K562 (cell line): Measurements from ENCODE around the gene SLC36A1. TPM values are rescaled to one million over a fixed set of nuclear protein-coding genes. Genes with fewer than 3 reads are reported as not detected.

Experiments used
- ATAC-seq: fragments of 200-7000 bp; cut with Tn5 transposase; 3 replicates; pipeline ENCODE4 v1.9.1; 2020; ENCODE audit warnings: moderate library complexity
- BruUV-seq: library from RNA; stranded (reverse); fragments of 400-500 nt; replicated peaks from 2 replicates; lab custom pipeline; 2021; lab: Mats Ljungman, UMichigan
- CTCF ChIA-PET: fragments of 300-600 bp; formaldehyde crosslinking; extraction: SDS; loops from one replicate; lab custom pipeline; 2021; ENCODE audit warnings: low intra/inter-chr PET ratio; lab: Yijun Ruan, JAX
- POLR2A ChIA-PET: fragments of 300-600, 350-650 bp; sonication (Branson Sonifier 250); formaldehyde crosslinking; extraction: SDS; loops from one replicate; lab custom pipeline; 2021; ENCODE audit warnings: antibody characterized with exemption, inconsistent platforms; lab: Yijun Ruan, JAX
- DNase-seq, 4 experiments: peaks; one replicate each; pipeline versions ENCODE4 v3.0.0 to v3.0.0-alpha.2; 2011 to 2018; ENCODE audit warnings: low spot score in 3 of 4, mixed read lengths in 3 of 4; ENCODE audit errors: extremely low read depth in 1 of 4
- FAIRE-seq: peaks from 2 replicates; lab custom pipeline; 2011; peaks lifted over from hg19 to GRCh38; lab: Jason Lieb, UNC
- H2AFZ ChIP-seq: 2 replicates; pipeline ENCODE4 v1.6.0; 2011; ENCODE audit warnings: low read depth, low read length, control low read depth, inconsistent platforms
- H3K27ac ChIP-seq: fragments of 200-600 bp; 3 replicates; pipeline ENCODE4 v1.8.0; 2011; ENCODE audit warnings: low read depth, mild to moderate bottlenecking, control low read depth, inconsistent platforms, low read length, moderate library complexity, mixed read lengths; ENCODE audit errors: extremely low read depth
- H3K27me3 ChIP-seq, 2 experiments: fragments of 300-600 bp in 1 of 2; 2 replicates in 1 of 2; 3 replicates in 1 of 2; pipeline versions ENCODE4 v1.6.0 to v1.8.0; 2011; ENCODE audit warnings: inconsistent platforms in 2 of 2, low read length in 2 of 2, mild to moderate bottlenecking in 1 of 2, mixed read lengths in 1 of 2, moderate library complexity in 1 of 2; ENCODE audit not compliant: control insufficient read depth in 2 of 2, insufficient read depth in 2 of 2
- H3K36me3 ChIP-seq: fragments of 300-600 bp; 3 replicates; pipeline ENCODE4 v1.8.0; 2011; ENCODE audit warnings: mild to moderate bottlenecking, low read length, inconsistent platforms; ENCODE audit not compliant: control insufficient read depth, insufficient read depth
- H3K4me1 ChIP-seq, 2 experiments: fragments of 200-600 bp in 1 of 2; replicated peaks in 1 of 2; 2 replicates in 1 of 2; 3 replicates in 1 of 2; pipeline versions ENCODE4 v1.5.1 to v1.8.0; 2011; ENCODE audit warnings: inconsistent platforms in 2 of 2, low read length in 2 of 2, mild to moderate bottlenecking in 1 of 2, mixed read lengths in 1 of 2, moderate library complexity in 1 of 2; ENCODE audit not compliant: control insufficient read depth in 2 of 2, insufficient read depth in 2 of 2
- H3K4me2 ChIP-seq: 2 replicates; pipeline ENCODE4 v1.6.1; 2011; ENCODE audit warnings: low read length, control low read depth, inconsistent platforms, mixed read lengths; ENCODE audit not compliant: insufficient read depth
- H3K4me3 ChIP-seq: fragments of 200-600 bp; sonication (generic), shearing (Covaris generic); 2 replicates; pipeline ENCODE4 v1.5.1; 2016; ENCODE audit warnings: control low read depth, inconsistent platforms
- H3K79me2 ChIP-seq: fragments of 200-600 bp; 3 replicates; pipeline ENCODE4 v1.8.0; 2011; ENCODE audit warnings: low read length, inconsistent platforms; ENCODE audit not compliant: control insufficient read depth, insufficient read depth
- H3K9ac ChIP-seq, 2 experiments: 2 replicates each; pipeline versions ENCODE4 v1.6.0 to v1.6.1; 2011; ENCODE audit warnings: low read depth in 2 of 2, low read length in 2 of 2, control low read depth in 1 of 2, inconsistent platforms in 1 of 2, mild to moderate bottlenecking in 1 of 2, mixed read lengths in 1 of 2; ENCODE audit not compliant: insufficient read depth in 1 of 2
- H3K9me1 ChIP-seq: one replicate; pipeline ENCODE4 v1.6.0; 2011; ENCODE audit warnings: inconsistent platforms, mild to moderate bottlenecking, low read length, moderate library complexity; ENCODE audit not compliant: control insufficient read depth, insufficient read depth
- H3K9me3 ChIP-seq: replicated peaks from 2 replicates; pipeline ENCODE4 v1.5.1; 2011; ENCODE audit warnings: low read depth, low read length, inconsistent platforms; ENCODE audit not compliant: control insufficient read depth, insufficient read depth
- H4K20me1 ChIP-seq: replicated peaks from 2 replicates; pipeline ENCODE4 v1.6.1; 2011; ENCODE audit warnings: low read length, inconsistent platforms, mixed read lengths; ENCODE audit not compliant: control insufficient read depth, insufficient read depth
- COPS2 ChIP-seq: fragments of 450-650 bp; conservative IDR thresholded peaks from 2 replicates; pipeline ENCODE4 v1.6.1; 2016; ENCODE audit warnings: mild to moderate bottlenecking, moderate library complexity
- FOXA1 ChIP-seq: fragments of 450-650 bp; IDR thresholded peaks from 2 replicates; pipeline ENCODE4 v1.6.1; 2016; ENCODE audit warnings: mild to moderate bottlenecking, borderline replicate concordance
- FOXA3 ChIP-seq, 2 experiments: fragments of 450-650 bp in 1 of 2; sonication (generic) in 1 of 2; formaldehyde crosslinking; IDR thresholded peaks in 1 of 2; conservative IDR thresholded peaks in 1 of 2; 2 replicates each; pipeline versions ENCODE4 v1.4.0 to v1.8.0; 2020 to 2022; ENCODE audit warnings: mild to moderate bottlenecking in 2 of 2, missing genetic modification reagents in 1 of 2
- FOXJ3 ChIP-seq: sonication (generic); formaldehyde crosslinking; IDR thresholded peaks from 2 replicates; pipeline ENCODE4 v1.4.0; 2020; ENCODE audit warnings: mild to moderate bottlenecking, missing genetic modification reagents
- MAX ChIP-seq: sonication (generic); formaldehyde crosslinking; IDR thresholded peaks from 2 replicates; pipeline ENCODE4 v1.9.0; 2022; ENCODE audit warnings: mild to moderate bottlenecking, missing genetic modification reagents
- NRF1 ChIP-seq, 2 experiments: fragments of 450-650 bp; IDR thresholded peaks in 1 of 2; conservative IDR thresholded peaks in 1 of 2; 2 replicates each; pipeline ENCODE4 v1.6.1; 2014; ENCODE audit warnings: mild to moderate bottlenecking in 2 of 2
- PYGO2 ChIP-seq: fragments of 450-650 bp; IDR thresholded peaks from 2 replicates; pipeline ENCODE4 v1.6.1; 2016; ENCODE audit warnings: mild to moderate bottlenecking, missing genetic modification characterization, moderate library complexity, missing compliant biosample characterization
- TAL1 ChIP-seq: fragments of 450-650 bp; IDR thresholded peaks from 2 replicates; pipeline ENCODE4 v1.6.1; 2016; ENCODE audit warnings: mild to moderate bottlenecking
- TOE1 ChIP-seq, 2 experiments: fragments of 450-650 bp in 1 of 2; sonication (generic) in 1 of 2; formaldehyde crosslinking in 1 of 2; IDR thresholded peaks; 2 replicates each; pipeline versions ENCODE4 v1.7.1 to v1.8.0; 2016 to 2022; ENCODE audit warnings: borderline replicate concordance in 2 of 2, mild to moderate bottlenecking in 2 of 2, antibody characterized with exemption in 1 of 2, inconsistent platforms in 1 of 2, low read depth in 1 of 2, missing genetic modification reagents in 1 of 2, moderate library complexity in 1 of 2
- ZKSCAN3 ChIP-seq: fragments of 250-450 bp; sonication (Bioruptor Pico); IDR thresholded peaks from 2 replicates; pipeline ENCODE4 v1.4.0; 2020
- ZNF140 ChIP-seq: fragments of 250-450 bp; sonication (Bioruptor Pico); IDR thresholded peaks from 2 replicates; pipeline ENCODE4 v1.8.0; 2021; ENCODE audit warnings: moderate library complexity, mild to moderate bottlenecking, inconsistent platforms
- ZNF589 ChIP-seq: fragments of 200-800 bp; sonication (Bioruptor generic); IDR thresholded peaks from 2 replicates; pipeline ENCODE4 v1.6.1; 2016; ENCODE audit warnings: low read depth, missing genetic modification characterization, missing compliant biosample characterization
- WGBS: fragments of 100-300 bp; shearing (Covaris generic); methylation state at CpG from one replicate; pipeline ENCODE4 v1.1.6; 2016; ENCODE audit warnings: low coverage, mixed read lengths; ENCODE audit not compliant: insufficient coverage; ENCODE audit errors: missing lambda C conversion rate; 5-methylcytosine and 5-hydroxymethylcytosine counted together
- in situ Hi-C: fragments of 300-500 bp; cut with MboI; formaldehyde crosslinking; loops from 4 replicates; pipeline ENCODE4 v1.15.0; 2018; ENCODE audit warnings: inconsistent platforms, mixed read lengths
- intact Hi-C: fragments of 100-400 bp; cut with micrococcal nuclease; formaldehyde crosslinking; loops from 2 replicates; pipeline ENCODE4 v1.14.2; 2022
- polyA plus RNA-seq, 8 experiments: library from polyadenylated mRNA; depleted of rRNA in 4 of 8; stranded (reverse) in 5 of 8; unstranded in 3 of 8; fragments of >200 nt; fragmentation: Nextera tagmentation in 2 of 8; fragmentation: Illumina TruSeq in 1 of 8; extraction: Ambion mirVana in 2 of 8; extraction: Trizol in 1 of 8; gene quantifications; 2 replicates each; pipeline versions ENCODE4 v1.2.1 to v1.2.3, GENCODE V29; 2011 to 2014; ENCODE audit warnings: inconsistent platforms in 1 of 8, missing spikeins in 1 of 8
- total RNA-seq, 7 experiments: library from RNA; depleted of rRNA in 6 of 7; stranded (reverse); fragments of >200 nt in 6 of 7; fragmentation: Illumina TruSeq in 2 of 7; extraction: Trizol in 2 of 7; gene quantifications; 2 replicates each; pipeline versions ENCODE4 v1.2.1 to v1.2.3, GENCODE V29; 2011 to 2021; ENCODE audit warnings: low replicate concordance in 1 of 7
- TF ChIP-seq, protein P1 (sequence below): fragments of 250-450 bp; sonication (Bioruptor Pico); IDR thresholded peaks from 2 replicates; pipeline ENCODE4 v1.5.0; 2021
- TF ChIP-seq, protein P2 (sequence below): fragments of 250-450 bp; sonication (Bioruptor Pico); IDR thresholded peaks from 2 replicates; pipeline ENCODE4 v1.5.0; 2020; ENCODE audit warnings: mild to moderate bottlenecking
- TF ChIP-seq, protein P3 (sequence below): fragments of 450-650 bp; IDR thresholded peaks from 2 replicates; pipeline ENCODE4 v1.6.1; 2014; ENCODE audit warnings: low read depth, mild to moderate bottlenecking, moderate library complexity, borderline replicate concordance
- TF ChIP-seq, protein P4 (sequence below): sonication (generic); formaldehyde crosslinking; IDR thresholded peaks from 2 replicates; pipeline ENCODE4 v1.8.0; 2022; ENCODE audit warnings: mild to moderate bottlenecking, missing genetic modification reagents

SLC36A1 gene
- total and polyA plus RNA-seq, 9 of the 15 experiments (the other 6 are each of a cell fraction or from before 2014, with no cell fraction given): 1.6 to 8.4 (median 4.6) TPM

- no peaks in the 10 kb centered on the region for H3K9me3 ChIP-seq
- no peak for FAIRE-seq
- no peak overlapping the region for H2AFZ ChIP-seq
- H3K4me3 ChIP-seq: no peak overlapping the region
- H3K79me2 ChIP-seq: no peaks in the 10 kb centered on the region
- H3K4me2 ChIP-seq: no peak overlapping the region
- WGBS: 19% methylated on average over 3 of the region's 3 CpGs
- no peaks in the 10 kb centered on the region for H3K36me3 ChIP-seq
- BruUV-seq: no TSS peak
- H3K4me1 ChIP-seq: no peaks in the 10 kb centered on the region
- peak; percentile 29; the same call in 1 of the 3 replicates for ATAC-seq
- no peak for DNase-seq
- intact Hi-C loops: no loop called here
- in situ Hi-C loops: no loop called here
- CTCF ChIA-PET: no interaction called here
- no peaks in the 10 kb centered on the region for H3K9me1 ChIP-seq
- H3K9ac ChIP-seq: no peak overlapping the region
- H4K20me1 ChIP-seq: no peaks in the 10 kb centered on the region
- H3K27me3 ChIP-seq: peaks cover 0 to 6% of the 10 kb centered on the region in 2 experiments; a peak in 1 of 5 replicates
- POLR2A ChIA-PET: no interaction called here
- H3K27ac ChIP-seq: no peak overlapping the region
- TF ChIP-seq ZNF140 (CRISPR knock-in tag): no peak
- TF ChIP-seq MAX (CRISPR knock-in tag): no peak
- no peak for TF ChIP-seq ZKSCAN3
- no peak for TF ChIP-seq NRF1 (conservative IDR thresholded peaks at IDR 0.05 in 1 of 2, IDR thresholded peaks at IDR 0.05 in 1 of 2)
- no peak for TF ChIP-seq FOXA3 (CRISPR knock-in tag; conservative IDR thresholded peaks at IDR 0.05 in 1 of 2, IDR thresholded peaks at IDR 0.05 in 1 of 2)
- no peak for TF ChIP-seq FOXJ3 (CRISPR knock-in tag)
- TF ChIP-seq, protein P1, sequence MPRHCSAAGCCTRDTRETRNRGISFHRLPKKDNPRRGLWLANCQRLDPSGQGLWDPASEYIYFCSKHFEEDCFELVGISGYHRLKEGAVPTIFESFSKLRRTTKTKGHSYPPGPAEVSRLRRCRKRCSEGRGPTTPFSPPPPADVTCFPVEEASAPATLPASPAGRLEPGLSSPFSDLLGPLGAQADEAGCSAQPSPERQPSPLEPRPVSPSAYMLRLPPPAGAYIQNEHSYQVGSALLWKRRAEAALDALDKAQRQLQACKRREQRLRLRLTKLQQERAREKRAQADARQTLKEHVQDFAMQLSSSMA (CRISPR knock-in tag): no peak
- no peak for TF ChIP-seq ZNF589 (CRISPR knock-in tag)
- TF ChIP-seq PYGO2 (tag): no peak
- TF ChIP-seq TAL1: no peak
- TF ChIP-seq, protein P2, sequence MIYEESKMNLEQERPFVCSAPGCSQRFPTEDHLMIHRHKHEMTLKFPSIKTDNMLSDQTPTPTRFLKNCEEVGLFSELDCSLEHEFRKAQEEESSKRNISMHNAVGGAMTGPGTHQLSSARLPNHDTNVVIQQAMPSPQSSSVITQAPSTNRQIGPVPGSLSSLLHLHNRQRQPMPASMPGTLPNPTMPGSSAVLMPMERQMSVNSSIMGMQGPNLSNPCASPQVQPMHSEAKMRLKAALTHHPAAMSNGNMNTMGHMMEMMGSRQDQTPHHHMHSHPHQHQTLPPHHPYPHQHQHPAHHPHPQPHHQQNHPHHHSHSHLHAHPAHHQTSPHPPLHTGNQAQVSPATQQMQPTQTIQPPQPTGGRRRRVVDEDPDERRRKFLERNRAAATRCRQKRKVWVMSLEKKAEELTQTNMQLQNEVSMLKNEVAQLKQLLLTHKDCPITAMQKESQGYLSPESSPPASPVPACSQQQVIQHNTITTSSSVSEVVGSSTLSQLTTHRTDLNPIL (CRISPR knock-in tag): no peak
- TF ChIP-seq COPS2: no peak
- TF ChIP-seq FOXA1: no peak
- TF ChIP-seq, protein P3, sequence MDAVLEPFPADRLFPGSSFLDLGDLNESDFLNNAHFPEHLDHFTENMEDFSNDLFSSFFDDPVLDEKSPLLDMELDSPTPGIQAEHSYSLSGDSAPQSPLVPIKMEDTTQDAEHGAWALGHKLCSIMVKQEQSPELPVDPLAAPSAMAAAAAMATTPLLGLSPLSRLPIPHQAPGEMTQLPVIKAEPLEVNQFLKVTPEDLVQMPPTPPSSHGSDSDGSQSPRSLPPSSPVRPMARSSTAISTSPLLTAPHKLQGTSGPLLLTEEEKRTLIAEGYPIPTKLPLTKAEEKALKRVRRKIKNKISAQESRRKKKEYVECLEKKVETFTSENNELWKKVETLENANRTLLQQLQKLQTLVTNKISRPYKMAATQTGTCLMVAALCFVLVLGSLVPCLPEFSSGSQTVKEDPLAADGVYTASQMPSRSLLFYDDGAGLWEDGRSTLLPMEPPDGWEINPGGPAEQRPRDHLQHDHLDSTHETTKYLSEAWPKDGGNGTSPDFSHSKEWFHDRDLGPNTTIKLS: no peak
- TF ChIP-seq TOE1 (IDR thresholded peaks at IDR 0.05; ENCODE audit: borderline replicate concordance): no peak
- TF ChIP-seq TOE1 (CRISPR knock-in tag; IDR thresholded peaks at IDR 0.05; ENCODE audit: borderline replicate concordance, low read depth): no peak
- TF ChIP-seq, protein P4, sequence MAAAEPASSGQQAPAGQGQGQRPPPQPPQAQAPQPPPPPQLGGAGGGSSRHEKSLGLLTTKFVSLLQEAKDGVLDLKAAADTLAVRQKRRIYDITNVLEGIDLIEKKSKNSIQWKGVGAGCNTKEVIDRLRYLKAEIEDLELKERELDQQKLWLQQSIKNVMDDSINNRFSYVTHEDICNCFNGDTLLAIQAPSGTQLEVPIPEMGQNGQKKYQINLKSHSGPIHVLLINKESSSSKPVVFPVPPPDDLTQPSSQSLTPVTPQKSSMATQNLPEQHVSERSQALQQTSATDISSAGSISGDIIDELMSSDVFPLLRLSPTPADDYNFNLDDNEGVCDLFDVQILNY (CRISPR knock-in tag): no peak
These were observed 15.2 kb upstream of the SLC36A1 start for GRCh38 chr5:151432210-151432609.
